B cell (primary cell): ENCODE data around the gene DENND1C. TPM values are rescaled to one million over a fixed set of nuclear protein-coding genes. Genes with fewer than 3 reads are reported as not detected.

Experiments used
- ATAC-seq: fragments of 200-7000 bp; cut with Tn5 transposase; one replicate; pipeline ENCODE4 v1.10.0; 2021; ENCODE audit warnings: low read depth, mild to moderate bottlenecking, moderate number of reproducible peaks, moderate library complexity
- CTCF ChIA-PET: fragments of 350-600 bp; sonication (Branson Sonifier 250); formaldehyde crosslinking; loops from one replicate; lab custom pipeline; 2021; ENCODE audit warnings: antibody characterized with exemption, inconsistent platforms; lab: Charles Lee
- POLR2A ChIA-PET: fragments of 350-600 bp; sonication (Branson Sonifier 250); formaldehyde crosslinking; loops from one replicate; lab custom pipeline; 2021; ENCODE audit warnings: antibody characterized with exemption; lab: Charles Lee
- DNase-seq: peaks from one replicate; pipeline ENCODE4 v3.0.0; 2013
- H2AFZ ChIP-seq: 2 replicates; pipeline ENCODE4 v1.6.1; 2012; ENCODE audit warnings: mild to moderate bottlenecking, low read depth, low read length; ENCODE audit not compliant: insufficient read depth, poor library complexity, severe bottlenecking
- H3K27ac ChIP-seq, 2 donors: 1 replicate in 1 of 2; 2 replicates in 1 of 2; pipeline ENCODE4 v1.5.1; 2012 to 2013; ENCODE audit warnings: low read length in 2 of 2, mild to moderate bottlenecking in 2 of 2, moderate library complexity in 1 of 2
- H3K27me3 ChIP-seq, 4 experiments: fragments of 200-600 bp in 1 of 4; sonication (generic) in 1 of 4; replicated peaks in 1 of 4; 1 replicate in 2 of 4; 2 replicates in 2 of 4; pipeline versions ENCODE4 v1.6.1 to v1.7.0; 2013 to 2016; ENCODE audit warnings: low read length in 3 of 4, mild to moderate bottlenecking in 2 of 4, mixed read lengths in 1 of 4, moderate library complexity in 1 of 4; ENCODE audit not compliant: insufficient read depth in 4 of 4, control insufficient read depth in 3 of 4; ENCODE audit errors: control extremely low read depth in 1 of 4
- H3K36me3 ChIP-seq, 2 experiments: replicated peaks in 1 of 2; 1 replicate in 1 of 2; 2 replicates in 1 of 2; pipeline versions ENCODE4 v1.6.1 to v1.7.1; 2013; ENCODE audit warnings: low read length in 1 of 2; ENCODE audit not compliant: insufficient read depth in 2 of 2, control insufficient read depth in 1 of 2; ENCODE audit errors: control extremely low read depth in 1 of 2, extremely low read depth in 1 of 2
- H3K4me1 ChIP-seq, 2 donors: fragments of 200-600 bp in 1 of 2; sonication (generic) in 1 of 2; 1 replicate in 1 of 2; 2 replicates in 1 of 2; pipeline versions ENCODE4 v1.5.1 to v1.6.1; 2013 to 2017; ENCODE audit warnings: low read length in 2 of 2; ENCODE audit not compliant: control insufficient read depth in 2 of 2, insufficient read depth in 2 of 2
- H3K4me2 ChIP-seq: replicated peaks from 2 replicates; pipeline ENCODE3; 2012; ENCODE audit warnings: mild to moderate bottlenecking, low read depth, low read length; ENCODE audit not compliant: poor library complexity, severe bottlenecking
- H3K4me3 ChIP-seq, 5 experiments: fragments of 200-600 bp in 1 of 5; sonication (generic) in 1 of 5; 1 replicate in 3 of 5; 2 replicates in 2 of 5; pipeline versions ENCODE4 v1.5.1 to v1.7.0; 2011 to 2016; ENCODE audit warnings: low read length in 4 of 5, mild to moderate bottlenecking in 4 of 5, low read depth in 2 of 5, control low read depth in 1 of 5, moderate library complexity in 1 of 5; ENCODE audit not compliant: insufficient read depth in 1 of 5; ENCODE audit errors: control extremely low read depth in 1 of 5, extremely low read depth in 1 of 5
- H3K79me2 ChIP-seq: fragments of 200-600 bp; sonication (generic); one replicate; pipeline ENCODE4 v1.6.0; 2016; ENCODE audit warnings: low read length; ENCODE audit not compliant: control insufficient read depth, insufficient read depth
- H3K9ac ChIP-seq: fragments of 200-600 bp; sonication (generic); 2 replicates; pipeline ENCODE4 v1.6.1; 2017; ENCODE audit warnings: mild to moderate bottlenecking, low read length, moderate library complexity
- H3K9me3 ChIP-seq, 3 donors: one replicate each; pipeline versions ENCODE4 v1.6.1 to v1.7.1; 2013; ENCODE audit warnings: low read length in 2 of 3; ENCODE audit not compliant: control insufficient read depth in 2 of 3, insufficient read depth in 1 of 3; ENCODE audit errors: control extremely low read depth in 1 of 3
- H4K20me1 ChIP-seq: 2 replicates; pipeline ENCODE4 v1.6.0; 2012; ENCODE audit warnings: mild to moderate bottlenecking, low read length; ENCODE audit not compliant: insufficient read depth, control insufficient read depth, poor library complexity, severe bottlenecking
- H3K27ac Mint-ChIP-seq: one replicate; pipeline ENCODE4 v1.8.0; 2021; ENCODE audit warnings: mixed read lengths
- H3K27me3 Mint-ChIP-seq: one replicate; pipeline ENCODE4 v1.8.0; 2021; ENCODE audit warnings: mixed read lengths
- H3K4me1 Mint-ChIP-seq: one replicate; pipeline ENCODE4 v1.8.0; 2021; ENCODE audit warnings: mixed read lengths
- H3K4me3 Mint-ChIP-seq: one replicate; pipeline ENCODE4 v1.8.0; 2021; ENCODE audit warnings: mixed read lengths
- H3K9me3 Mint-ChIP-seq: one replicate; pipeline ENCODE4 v1.8.0; 2022; ENCODE audit warnings: mixed read lengths; ENCODE audit not compliant: insufficient read depth
- EZH2 ChIP-seq: IDR thresholded peaks from 2 replicates; pipeline ENCODE4 v1.6.1; 2012; ENCODE audit warnings: borderline replicate concordance, low read depth, mild to moderate bottlenecking, moderate library complexity, low read length; ENCODE audit not compliant: insufficient read depth, poor library complexity, severe bottlenecking
- WGBS: methylation state at CpG from one replicate; pipeline ENCODE4 v1.1.5; 2013; ENCODE audit warnings: missing lambda C conversion rate; ENCODE audit not compliant: insufficient coverage; 5-methylcytosine and 5-hydroxymethylcytosine counted together
- intact Hi-C: fragments of 100-400 bp; cut with micrococcal nuclease; formaldehyde crosslinking; loops from one replicate; pipeline ENCODE4 v1.10.0; 2022
- polyA plus RNA-seq: library from polyadenylated mRNA; depleted of rRNA; stranded (reverse); fragments of >200 nt; gene quantifications from 2 replicates; pipeline ENCODE4 v1.2.3, GENCODE V29; 2012
- total RNA-seq, 2 donors: library from RNA; stranded (reverse); fragments of 120-200 nt in 1 of 2; gene quantifications; 1 replicate in 1 of 2; 2 replicates in 1 of 2; pipeline versions ENCODE4 v1.2.3 to v1.2.4, GENCODE V29; 2013 to 2022
- TF ChIP-seq, protein P1 (sequence below): fragments of 200-600 bp; IDR thresholded peaks from one replicate; pipeline ENCODE4 v1.8.0; 2022; ENCODE audit warnings: antibody characterized with exemption, mild to moderate bottlenecking

The DENND1C gene
- total and polyA plus RNA-seq, 2 donors (not counting 1 experiment from before 2014, with no cell fraction given) = 119 to 132 TPM

DNA sequence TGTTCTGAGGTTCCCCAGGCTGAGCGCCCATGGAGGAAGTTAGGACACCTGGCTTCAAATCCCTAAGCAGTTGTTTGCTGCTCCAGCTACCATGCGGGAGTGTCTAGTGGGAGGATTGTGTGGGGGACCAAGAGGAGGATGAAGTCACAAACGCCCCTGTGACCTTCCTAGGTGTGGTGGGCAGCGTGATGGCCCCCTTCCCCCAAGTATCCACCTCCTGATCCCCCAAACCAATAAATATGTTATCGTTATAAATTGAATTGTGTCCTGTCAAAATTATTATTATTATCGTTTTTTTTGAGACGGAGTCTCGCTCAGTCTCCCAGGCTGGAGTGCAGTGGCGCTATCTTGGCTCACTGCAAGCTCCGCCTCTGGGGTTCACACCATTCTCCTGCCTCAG lies 47.9 kb downstream of the DENND1C start, which contains the start of gene SLC25A41:
TSS of gene SLC25A41 (minus strand) at position 101 of the 400 bp plus-strand sequence. CDS start at position 31, 70 bp downstream.
- Histone ChIP-seq H4K20me1 (no peaks in the 10 kb centered on the region), H3K9ac (no peak within 1 kb of the TSS), H3K4me3 (no peak within 1 kb of the TSS), H3K36me3 (no peaks in the 10 kb centered on the region), H3K9me3 (peaks cover 0 to 6% (median 0%) of the 10 kb centered on the region in 3 donors), H3K79me2 (no peaks in the 10 kb centered on the region), H3K4me1 (peaks cover 0 to 5% of the 10 kb centered on the region in 2 donors), H2AFZ (no peak within 1 kb of the TSS), H3K27ac (no peak within 1 kb of the TSS), H3K4me2 (no peak within 1 kb of the TSS), H3K27me3 (no peaks in the 10 kb centered on the region)
- no peak for TF ChIP-seq EZH2
- TF ChIP-seq, protein P1, sequence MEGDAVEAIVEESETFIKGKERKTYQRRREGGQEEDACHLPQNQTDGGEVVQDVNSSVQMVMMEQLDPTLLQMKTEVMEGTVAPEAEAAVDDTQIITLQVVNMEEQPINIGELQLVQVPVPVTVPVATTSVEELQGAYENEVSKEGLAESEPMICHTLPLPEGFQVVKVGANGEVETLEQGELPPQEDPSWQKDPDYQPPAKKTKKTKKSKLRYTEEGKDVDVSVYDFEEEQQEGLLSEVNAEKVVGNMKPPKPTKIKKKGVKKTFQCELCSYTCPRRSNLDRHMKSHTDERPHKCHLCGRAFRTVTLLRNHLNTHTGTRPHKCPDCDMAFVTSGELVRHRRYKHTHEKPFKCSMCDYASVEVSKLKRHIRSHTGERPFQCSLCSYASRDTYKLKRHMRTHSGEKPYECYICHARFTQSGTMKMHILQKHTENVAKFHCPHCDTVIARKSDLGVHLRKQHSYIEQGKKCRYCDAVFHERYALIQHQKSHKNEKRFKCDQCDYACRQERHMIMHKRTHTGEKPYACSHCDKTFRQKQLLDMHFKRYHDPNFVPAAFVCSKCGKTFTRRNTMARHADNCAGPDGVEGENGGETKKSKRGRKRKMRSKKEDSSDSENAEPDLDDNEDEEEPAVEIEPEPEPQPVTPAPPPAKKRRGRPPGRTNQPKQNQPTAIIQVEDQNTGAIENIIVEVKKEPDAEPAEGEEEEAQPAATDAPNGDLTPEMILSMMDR = no peak
- H3K9me3 Mint-ChIP-seq = no peaks in the 10 kb centered on the region
- no peaks in the 10 kb centered on the region for H3K27me3 Mint-ChIP-seq
- POLR2A ChIA-PET = no interaction called here
- H3K27ac Mint-ChIP-seq = no peak within 1 kb of the TSS
- H3K4me3 Mint-ChIP-seq = no peak within 1 kb of the TSS
- H3K4me1 Mint-ChIP-seq = no peaks in the 10 kb centered on the region
- DNase-seq = no peak
- intact Hi-C loops = no loop called here
- no peak for ATAC-seq
- WGBS = 93% methylated on average over 4 of the region's 10 CpGs
- CTCF ChIA-PET = no interaction called here

DNA sequence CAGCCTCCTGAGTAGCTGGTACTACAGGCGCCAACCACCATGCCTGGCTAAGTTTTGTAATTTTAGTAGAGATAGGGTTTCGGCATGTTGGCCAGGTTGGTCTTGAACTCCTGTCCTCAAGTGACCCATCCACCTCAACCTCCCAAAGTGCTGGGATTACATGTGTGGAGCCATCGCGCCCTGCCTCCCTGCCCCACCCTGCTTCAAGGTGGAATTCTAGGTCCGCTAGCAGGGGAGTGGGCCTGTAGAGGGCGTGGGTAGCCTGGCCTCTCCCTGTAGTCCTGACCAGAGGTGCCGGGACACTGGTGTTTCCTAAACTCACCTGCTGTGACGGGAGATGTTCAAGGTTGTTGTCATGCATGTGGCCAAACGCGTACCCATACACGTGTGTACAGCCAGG lies 48.4 kb downstream of the DENND1C start:
- Histone ChIP-seq H3K27me3 (no peaks in the 10 kb centered on the region), H3K4me2 (no peak overlapping the region), H3K4me1 (peaks cover 0 to 5% of the 10 kb centered on the region in 2 donors), H4K20me1 (no peaks in the 10 kb centered on the region), H2AFZ (no peak overlapping the region), H3K9ac (no peak overlapping the region), H3K36me3 (no peaks in the 10 kb centered on the region), H3K27ac (no peak overlapping the region), H3K4me3 (no peak overlapping the region), H3K9me3 (peaks cover 0 to 6% (median 0%) of the 10 kb centered on the region in 3 donors), H3K79me2 (no peaks in the 10 kb centered on the region)
- Mint-ChIP-seq H3K4me3 (no peak overlapping the region), H3K27ac (no peak overlapping the region), H3K4me1 (no peaks in the 10 kb centered on the region), H3K27me3 (no peaks in the 10 kb centered on the region), H3K9me3 (no peaks in the 10 kb centered on the region)
- DNase-seq (no peak), ATAC-seq (no peak)
- TF ChIP-seq, protein P1 = no peak
- TF ChIP-seq EZH2 = no peak
- CTCF ChIA-PET = no interaction called here
- 91% methylated on average over 7 of the region's 11 CpGs for WGBS
- intact Hi-C loops = no loop called here
- POLR2A ChIA-PET = no interaction called here
